Gastrocnemius medialis (tissue), 4 donors: Measurements from ENCODE around the gene BMP7.

Experiments used
- POLR2A ChIP-seq, 2 donors: fragments of 450-650 bp; IDR thresholded peaks; one replicate each; pipeline ENCODE4 v1.6.1; 2017; ENCODE audit warnings: antibody characterized with exemption in 2 of 2, mild to moderate bottlenecking in 2 of 2, moderate library complexity in 2 of 2
- TF ChIP-seq, protein P1 (sequence below), 5 experiments: fragments of 450-650 bp in 3 of 5; fragments of 200-600 bp in 2 of 5; sonication (generic) in 2 of 5; IDR thresholded peaks in 4 of 5; conservative IDR thresholded peaks in 1 of 5; 1 replicate in 4 of 5; 2 replicates in 1 of 5; pipeline ENCODE4 v1.5.1; 2016 to 2019; ENCODE audit warnings: antibody characterized with exemption in 5 of 5, mild to moderate bottlenecking in 3 of 5, moderate library complexity in 3 of 5

DNA sequence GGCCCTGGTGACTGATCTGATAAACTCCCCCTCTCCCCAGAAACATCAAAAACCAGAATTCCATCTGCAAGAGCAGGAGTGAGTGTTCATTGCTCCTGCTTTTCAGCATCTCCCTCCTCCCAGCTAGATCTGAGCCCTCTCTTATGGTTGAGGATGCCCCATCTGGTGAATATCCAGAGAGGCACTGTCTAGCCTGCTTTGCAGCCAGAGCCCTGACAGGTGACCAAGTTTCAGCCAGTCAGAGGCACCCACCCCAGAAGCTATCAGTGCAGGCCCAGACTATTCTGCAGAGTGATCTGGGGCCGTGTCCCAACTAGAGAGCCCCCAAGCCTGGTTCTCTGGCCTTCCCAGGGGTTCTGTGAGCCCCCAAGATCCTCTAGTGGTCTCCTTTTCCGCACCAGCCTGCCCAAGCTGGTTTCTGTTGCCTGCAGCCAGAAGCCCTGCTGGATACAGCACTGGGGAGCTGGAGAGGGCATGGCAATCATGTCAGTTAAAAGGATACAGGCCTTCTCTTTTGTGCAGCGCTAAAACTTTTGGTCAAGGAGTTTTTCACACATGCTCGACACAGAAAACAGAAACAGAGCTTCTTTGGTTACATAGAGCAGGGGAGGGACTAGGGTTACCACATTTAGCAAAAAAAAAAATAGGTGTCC, 6.6 kb upstream of the BMP7 start:
- no peak for TF ChIP-seq POLR2A (IDR thresholded peaks at IDR 0.05)
- TF ChIP-seq, protein P1, sequence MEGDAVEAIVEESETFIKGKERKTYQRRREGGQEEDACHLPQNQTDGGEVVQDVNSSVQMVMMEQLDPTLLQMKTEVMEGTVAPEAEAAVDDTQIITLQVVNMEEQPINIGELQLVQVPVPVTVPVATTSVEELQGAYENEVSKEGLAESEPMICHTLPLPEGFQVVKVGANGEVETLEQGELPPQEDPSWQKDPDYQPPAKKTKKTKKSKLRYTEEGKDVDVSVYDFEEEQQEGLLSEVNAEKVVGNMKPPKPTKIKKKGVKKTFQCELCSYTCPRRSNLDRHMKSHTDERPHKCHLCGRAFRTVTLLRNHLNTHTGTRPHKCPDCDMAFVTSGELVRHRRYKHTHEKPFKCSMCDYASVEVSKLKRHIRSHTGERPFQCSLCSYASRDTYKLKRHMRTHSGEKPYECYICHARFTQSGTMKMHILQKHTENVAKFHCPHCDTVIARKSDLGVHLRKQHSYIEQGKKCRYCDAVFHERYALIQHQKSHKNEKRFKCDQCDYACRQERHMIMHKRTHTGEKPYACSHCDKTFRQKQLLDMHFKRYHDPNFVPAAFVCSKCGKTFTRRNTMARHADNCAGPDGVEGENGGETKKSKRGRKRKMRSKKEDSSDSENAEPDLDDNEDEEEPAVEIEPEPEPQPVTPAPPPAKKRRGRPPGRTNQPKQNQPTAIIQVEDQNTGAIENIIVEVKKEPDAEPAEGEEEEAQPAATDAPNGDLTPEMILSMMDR (IDR thresholded peaks at IDR 0.05 in 4 of 5, conservative IDR thresholded peaks at IDR 0.05 in 1 of 5) = no peak
